ENCODE measurements around the gene FAR2.

DNA sequence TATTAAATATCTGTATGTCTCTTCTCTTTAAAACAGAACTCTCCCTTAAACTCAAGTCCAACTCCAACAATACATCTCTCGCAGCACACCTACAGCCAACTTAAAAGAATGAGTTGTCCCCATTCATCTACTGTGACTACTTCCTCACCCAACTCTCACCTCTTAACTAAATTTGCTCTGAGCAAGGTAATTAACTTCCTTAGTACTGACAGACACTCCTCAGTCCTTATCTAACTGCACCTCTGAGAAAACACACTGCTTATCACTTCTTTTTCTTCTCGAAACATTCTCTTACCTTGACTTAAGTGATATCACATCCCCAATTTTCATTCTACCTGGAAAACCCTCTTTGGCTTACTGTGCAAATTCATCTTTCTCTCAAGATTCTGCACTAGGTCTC lies 224.9 kb downstream of the FAR2 start:
- no peak for TF ChIP-seq ZNF274 (CRISPR knock-in tag; IDR thresholded peaks at IDR 0.05)
- TF ChIP-seq, protein P1, sequence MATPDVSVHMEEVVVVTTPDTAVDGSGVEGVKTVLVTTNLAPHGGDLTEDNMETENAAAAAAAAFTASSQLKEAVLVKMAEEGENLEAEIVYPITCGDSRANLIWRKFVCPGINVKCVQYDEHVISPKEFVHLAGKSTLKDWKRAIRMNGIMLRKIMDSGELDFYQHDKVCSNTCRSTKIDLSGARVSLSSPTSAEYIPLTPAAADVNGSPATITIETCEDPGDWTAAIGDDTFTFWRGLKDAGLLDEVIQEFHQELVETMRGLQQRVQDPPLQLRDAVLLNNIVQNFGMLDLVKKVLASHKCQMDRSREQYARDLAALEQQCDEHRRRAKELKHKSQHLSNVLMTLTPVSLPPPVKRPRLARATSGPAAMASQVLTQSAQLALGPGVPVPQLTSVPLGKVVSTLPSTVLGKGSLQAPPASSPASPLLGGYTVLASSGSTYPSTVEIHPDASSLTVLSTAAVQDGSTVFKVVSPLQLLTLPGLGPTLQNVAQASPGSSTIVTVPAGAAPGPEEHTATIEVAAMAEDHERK (CRISPR knock-in tag; IDR thresholded peaks at IDR 0.05; ENCODE audit: low read depth) = no peak
- no peak for TF ChIP-seq POLR2A (IDR thresholded peaks at IDR 0.05; ENCODE audit: insufficient read depth in 1 of 2, low read depth in 2 of 2, low read length in 2 of 2)
- TF ChIP-seq, protein P2, sequence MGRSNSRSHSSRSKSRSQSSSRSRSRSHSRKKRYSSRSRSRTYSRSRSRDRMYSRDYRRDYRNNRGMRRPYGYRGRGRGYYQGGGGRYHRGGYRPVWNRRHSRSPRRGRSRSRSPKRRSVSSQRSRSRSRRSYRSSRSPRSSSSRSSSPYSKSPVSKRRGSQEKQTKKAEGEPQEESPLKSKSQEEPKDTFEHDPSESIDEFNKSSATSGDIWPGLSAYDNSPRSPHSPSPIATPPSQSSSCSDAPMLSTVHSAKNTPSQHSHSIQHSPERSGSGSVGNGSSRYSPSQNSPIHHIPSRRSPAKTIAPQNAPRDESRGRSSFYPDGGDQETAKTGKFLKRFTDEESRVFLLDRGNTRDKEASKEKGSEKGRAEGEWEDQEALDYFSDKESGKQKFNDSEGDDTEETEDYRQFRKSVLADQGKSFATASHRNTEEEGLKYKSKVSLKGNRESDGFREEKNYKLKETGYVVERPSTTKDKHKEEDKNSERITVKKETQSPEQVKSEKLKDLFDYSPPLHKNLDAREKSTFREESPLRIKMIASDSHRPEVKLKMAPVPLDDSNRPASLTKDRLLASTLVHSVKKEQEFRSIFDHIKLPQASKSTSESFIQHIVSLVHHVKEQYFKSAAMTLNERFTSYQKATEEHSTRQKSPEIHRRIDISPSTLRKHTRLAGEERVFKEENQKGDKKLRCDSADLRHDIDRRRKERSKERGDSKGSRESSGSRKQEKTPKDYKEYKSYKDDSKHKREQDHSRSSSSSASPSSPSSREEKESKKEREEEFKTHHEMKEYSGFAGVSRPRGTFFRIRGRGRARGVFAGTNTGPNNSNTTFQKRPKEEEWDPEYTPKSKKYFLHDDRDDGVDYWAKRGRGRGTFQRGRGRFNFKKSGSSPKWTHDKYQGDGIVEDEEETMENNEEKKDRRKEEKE (IDR thresholded peaks at IDR 0.05) = no peak
- TF ChIP-seq, protein P3, sequence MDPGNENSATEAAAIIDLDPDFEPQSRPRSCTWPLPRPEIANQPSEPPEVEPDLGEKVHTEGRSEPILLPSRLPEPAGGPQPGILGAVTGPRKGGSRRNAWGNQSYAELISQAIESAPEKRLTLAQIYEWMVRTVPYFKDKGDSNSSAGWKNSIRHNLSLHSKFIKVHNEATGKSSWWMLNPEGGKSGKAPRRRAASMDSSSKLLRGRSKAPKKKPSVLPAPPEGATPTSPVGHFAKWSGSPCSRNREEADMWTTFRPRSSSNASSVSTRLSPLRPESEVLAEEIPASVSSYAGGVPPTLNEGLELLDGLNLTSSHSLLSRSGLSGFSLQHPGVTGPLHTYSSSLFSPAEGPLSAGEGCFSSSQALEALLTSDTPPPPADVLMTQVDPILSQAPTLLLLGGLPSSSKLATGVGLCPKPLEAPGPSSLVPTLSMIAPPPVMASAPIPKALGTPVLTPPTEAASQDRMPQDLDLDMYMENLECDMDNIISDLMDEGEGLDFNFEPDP (CRISPR knock-in tag; conservative IDR thresholded peaks at IDR 0.05) = no peak
- no peak for TF ChIP-seq SALL2 (CRISPR knock-in tag; IDR thresholded peaks at IDR 0.05)
- TF ChIP-seq MEIS1 (CRISPR knock-in tag; IDR thresholded peaks at IDR 0.05; ENCODE audit: borderline replicate concordance) = no peak
- TF ChIP-seq HNRNPLL (IDR thresholded peaks at IDR 0.05; ENCODE audit: low read depth, low read length, poor library complexity, severe bottlenecking) = no peak
- no peak for TF ChIP-seq BHLHE40 (IDR thresholded peaks at IDR 0.05; ENCODE audit: low read length)
- TF ChIP-seq, protein P4, sequence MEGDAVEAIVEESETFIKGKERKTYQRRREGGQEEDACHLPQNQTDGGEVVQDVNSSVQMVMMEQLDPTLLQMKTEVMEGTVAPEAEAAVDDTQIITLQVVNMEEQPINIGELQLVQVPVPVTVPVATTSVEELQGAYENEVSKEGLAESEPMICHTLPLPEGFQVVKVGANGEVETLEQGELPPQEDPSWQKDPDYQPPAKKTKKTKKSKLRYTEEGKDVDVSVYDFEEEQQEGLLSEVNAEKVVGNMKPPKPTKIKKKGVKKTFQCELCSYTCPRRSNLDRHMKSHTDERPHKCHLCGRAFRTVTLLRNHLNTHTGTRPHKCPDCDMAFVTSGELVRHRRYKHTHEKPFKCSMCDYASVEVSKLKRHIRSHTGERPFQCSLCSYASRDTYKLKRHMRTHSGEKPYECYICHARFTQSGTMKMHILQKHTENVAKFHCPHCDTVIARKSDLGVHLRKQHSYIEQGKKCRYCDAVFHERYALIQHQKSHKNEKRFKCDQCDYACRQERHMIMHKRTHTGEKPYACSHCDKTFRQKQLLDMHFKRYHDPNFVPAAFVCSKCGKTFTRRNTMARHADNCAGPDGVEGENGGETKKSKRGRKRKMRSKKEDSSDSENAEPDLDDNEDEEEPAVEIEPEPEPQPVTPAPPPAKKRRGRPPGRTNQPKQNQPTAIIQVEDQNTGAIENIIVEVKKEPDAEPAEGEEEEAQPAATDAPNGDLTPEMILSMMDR (CRISPR knock-in tag; IDR thresholded peaks at IDR 0.05) = no peak
- TF ChIP-seq POLR2AphosphoS5 (IDR thresholded peaks at IDR 0.05; ENCODE audit: low read depth, low read length) = no peak
- no peak for TF ChIP-seq SUZ12 (IDR thresholded peaks at IDR 0.05; ENCODE audit: low read depth, low read length)
- TF ChIP-seq, protein P5, sequence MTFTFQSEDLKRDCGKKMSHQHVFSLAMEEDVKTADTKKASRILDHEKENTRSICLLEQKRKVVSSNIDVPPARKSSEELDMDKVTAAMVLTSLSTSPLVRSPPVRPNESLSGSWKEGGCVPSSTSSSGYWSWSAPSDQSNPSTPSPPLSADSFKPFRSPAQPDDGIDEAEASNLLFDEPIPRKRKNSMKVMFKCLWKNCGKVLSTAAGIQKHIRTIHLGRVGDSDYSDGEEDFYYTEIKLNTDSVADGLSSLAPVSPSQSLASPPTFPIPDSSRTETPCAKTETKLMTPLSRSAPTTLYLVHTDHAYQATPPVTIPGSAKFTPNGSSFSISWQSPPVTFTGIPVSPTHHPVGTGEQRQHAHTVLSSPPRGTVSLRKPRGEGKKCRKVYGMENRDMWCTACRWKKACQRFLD (CRISPR knock-in tag; IDR thresholded peaks at IDR 0.05; ENCODE audit: borderline replicate concordance) = no peak
- no peak for TF ChIP-seq ZNF136 (CRISPR knock-in tag; IDR thresholded peaks at IDR 0.05; ENCODE audit: low read depth)
